ENCODE measurements around the gene SPATA46.

SPATA46 gene, protein sequence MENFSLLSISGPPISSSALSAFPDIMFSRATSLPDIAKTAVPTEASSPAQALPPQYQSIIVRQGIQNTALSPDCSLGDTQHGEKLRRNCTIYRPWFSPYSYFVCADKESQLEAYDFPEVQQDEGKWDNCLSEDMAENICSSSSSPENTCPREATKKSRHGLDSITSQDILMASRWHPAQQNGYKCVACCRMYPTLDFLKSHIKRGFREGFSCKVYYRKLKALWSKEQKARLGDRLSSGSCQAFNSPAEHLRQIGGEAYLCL

DNA sequence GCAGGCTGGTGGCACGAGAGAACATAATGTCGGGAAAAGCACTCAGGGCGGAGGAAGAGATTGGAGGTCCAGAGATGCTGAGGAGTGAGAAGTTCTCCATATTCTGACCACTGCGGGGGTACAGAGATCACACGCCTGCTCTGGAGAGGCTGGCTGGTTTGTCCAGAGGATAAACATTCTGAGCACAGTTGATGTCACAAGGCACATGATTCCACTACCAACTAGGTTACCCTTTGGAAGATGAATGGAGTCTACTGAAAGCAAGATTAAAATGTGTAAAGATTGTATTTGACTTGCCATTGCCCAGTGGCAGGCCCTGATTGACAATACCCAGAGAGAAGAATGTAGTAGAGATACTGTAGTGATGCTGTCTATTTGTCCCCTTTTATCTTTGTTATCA lies at the start of gene SPATA46:
TSS of gene SPATA46 (minus strand) at position 164 of the 400 bp plus-strand sequence. CDS start at position 100, 64 bp downstream.
- no peak within 1 kb of the TSS for H3K4me3 ChIP-seq (ENCODE audit: insufficient read depth, low read length, poor library complexity, severe bottlenecking)
- H4K20me1 ChIP-seq (ENCODE audit: low read depth, low read length): no peaks in the 10 kb centered on the region
- H2AFZ ChIP-seq (ENCODE audit: low read depth, low read length, severe bottlenecking): no peak within 1 kb of the TSS
- no peak within 1 kb of the TSS for H3K4me2 ChIP-seq (ENCODE audit: low read depth, low read length, poor library complexity, severe bottlenecking)
- no peak for TF ChIP-seq EZH2phosphoT487 (conservative IDR thresholded peaks at IDR 0.05; ENCODE audit: low read length)
- TF ChIP-seq CTCF (IDR thresholded peaks at IDR 0.05; ENCODE audit: insufficient read depth, low read length, poor library complexity, severe bottlenecking): no peak
- no peaks in the 10 kb centered on the region for H3K79me2 ChIP-seq (ENCODE audit: insufficient read depth, low read length)
- no peaks in the 10 kb centered on the region for H3K9me2 ChIP-seq (replicated peaks; ENCODE audit: insufficient read depth, low read length)
- H3K27me3 ChIP-seq (ENCODE audit: low read length): no peaks in the 10 kb centered on the region
- H3K9ac ChIP-seq (ENCODE audit: low read length): no peak within 1 kb of the TSS
- no peaks in the 10 kb centered on the region for H3K9me3 ChIP-seq (ENCODE audit: insufficient read depth, low read length)
- no peak within 1 kb of the TSS for H3K27ac ChIP-seq (ENCODE audit: low read depth, low read length)
- H3F3A ChIP-seq (ENCODE audit: insufficient read depth): no peaks in the 10 kb centered on the region
- H3K36me3 ChIP-seq (ENCODE audit: low read length): no peaks in the 10 kb centered on the region

DNA sequence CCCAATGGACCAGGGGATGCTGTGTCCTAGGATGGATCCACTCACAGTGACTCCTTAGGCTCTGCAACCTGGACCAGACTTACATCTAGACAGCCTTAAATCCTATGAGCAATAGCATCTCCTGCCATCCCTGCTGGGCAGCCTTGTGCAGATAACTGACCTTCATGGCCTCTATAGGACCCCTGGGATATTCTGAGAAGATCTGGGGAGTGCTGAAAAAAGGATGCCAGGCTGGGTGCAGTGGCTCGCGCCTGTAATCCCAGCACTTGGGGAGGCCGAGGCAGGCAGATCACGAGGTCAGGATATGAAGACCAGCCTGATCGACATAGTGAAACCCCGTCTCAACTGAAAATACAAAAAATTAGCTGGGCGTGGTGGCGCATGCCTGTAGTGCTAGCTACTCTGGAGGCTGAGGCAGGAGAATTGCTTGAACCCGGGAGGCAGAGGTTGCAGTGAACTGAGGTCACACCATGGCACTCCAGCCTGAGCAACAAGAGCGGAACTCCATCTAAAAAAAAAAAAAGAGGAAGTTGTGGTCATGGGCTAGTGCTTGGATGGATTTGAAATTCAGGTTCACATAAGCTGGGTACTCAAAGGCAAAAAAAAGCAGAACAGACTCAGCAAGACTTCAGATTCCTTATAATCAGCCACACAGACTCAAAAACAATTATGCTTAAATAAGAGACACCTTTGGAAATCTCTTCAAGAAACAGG lies 46.2 kb upstream of the SPATA46 start:
- Histone ChIP-seq H3K79me2 (ENCODE audit: insufficient read depth, low read length) (no peaks in the 10 kb centered on the region), H4K20me1 (ENCODE audit: low read depth, low read length) (no peaks in the 10 kb centered on the region), H3K9me2 (replicated peaks; ENCODE audit: insufficient read depth, low read length) (no peaks in the 10 kb centered on the region), H3K4me2 (ENCODE audit: low read depth, low read length, poor library complexity, severe bottlenecking) (no peak overlapping the region), H3K27me3 (ENCODE audit: low read length) (no peaks in the 10 kb centered on the region), H2AFZ (ENCODE audit: low read depth, low read length, severe bottlenecking) (no peak overlapping the region), H3F3A (ENCODE audit: insufficient read depth) (no peaks in the 10 kb centered on the region), H3K4me3 (ENCODE audit: insufficient read depth, low read length, poor library complexity, severe bottlenecking) (no peak overlapping the region), H3K9me3 (ENCODE audit: insufficient read depth, low read length) (no peaks in the 10 kb centered on the region), H3K27ac (ENCODE audit: low read depth, low read length) (no peak overlapping the region), H3K36me3 (ENCODE audit: low read length) (no peaks in the 10 kb centered on the region), H3K9ac (ENCODE audit: low read length) (no peak overlapping the region)
- TF ChIP-seq CTCF (IDR thresholded peaks at IDR 0.05; ENCODE audit: insufficient read depth, low read length, poor library complexity, severe bottlenecking) (no peak), EZH2phosphoT487 (conservative IDR thresholded peaks at IDR 0.05; ENCODE audit: low read length) (no peak)

GRCh38 chr1:162421258-162422164 lies 44.9 kb upstream of the SPATA46 start:
- no peak overlapping the region for H2AFZ ChIP-seq (ENCODE audit: low read depth, low read length, severe bottlenecking)
- H3K4me2 ChIP-seq (ENCODE audit: low read depth, low read length, poor library complexity, severe bottlenecking): no peak overlapping the region
- no peaks in the 10 kb centered on the region for H3K79me2 ChIP-seq (ENCODE audit: insufficient read depth, low read length)

More at GRCh38 chr1:162421258-162422164, 44.9 kb upstream of the SPATA46 start:
- H3F3A ChIP-seq (ENCODE audit: insufficient read depth): no peaks in the 10 kb centered on the region
- no peaks in the 10 kb centered on the region for H3K9me3 ChIP-seq (ENCODE audit: insufficient read depth, low read length)
- TF ChIP-seq EZH2phosphoT487 (conservative IDR thresholded peaks at IDR 0.05; ENCODE audit: low read length) (no peak), CTCF (IDR thresholded peaks at IDR 0.05; ENCODE audit: insufficient read depth, low read length, poor library complexity, severe bottlenecking) (no peak)
- no peak overlapping the region for H3K9ac ChIP-seq (ENCODE audit: low read length)
- H3K9me2 ChIP-seq (replicated peaks; ENCODE audit: insufficient read depth, low read length): no peaks in the 10 kb centered on the region
- H4K20me1 ChIP-seq (ENCODE audit: low read depth, low read length): no peaks in the 10 kb centered on the region
- H3K36me3 ChIP-seq (ENCODE audit: low read length): no peaks in the 10 kb centered on the region
- no peaks in the 10 kb centered on the region for H3K27me3 ChIP-seq (ENCODE audit: low read length)
- H3K4me3 ChIP-seq (ENCODE audit: insufficient read depth, low read length, poor library complexity, severe bottlenecking): no peak overlapping the region
- no peak overlapping the region for H3K27ac ChIP-seq (ENCODE audit: low read depth, low read length)

Measured in SU-DHL-6 (cell line).